Chondrocyte (in vitro differentiated cells): Measurements from ENCODE around the gene PLXNC1. TPM values are rescaled to one million over a fixed set of nuclear protein-coding genes. Genes with fewer than 3 reads are reported as not detected.

Experiments
- DNase-seq: peaks from one replicate; pipeline ENCODE4 v3.0.0; 2021; ENCODE audit warnings: mixed read lengths, low spot score
- H3K27ac Mint-ChIP-seq: one replicate; pipeline ENCODE4 v1.8.0; 2021; ENCODE audit warnings: mild to moderate bottlenecking, moderate library complexity, mixed read lengths; ENCODE audit not compliant: unreplicated experiment
- H3K27me3 Mint-ChIP-seq: 2 replicates; pipeline ENCODE4 v1.8.0; 2021; ENCODE audit warnings: low read depth, mixed read lengths
- H3K36me3 Mint-ChIP-seq: 2 replicates; pipeline ENCODE4 v1.8.0; 2021; ENCODE audit warnings: low read depth, mixed read lengths
- H3K4me1 Mint-ChIP-seq: 2 replicates; pipeline ENCODE4 v1.8.0; 2021; ENCODE audit warnings: low read depth, mild to moderate bottlenecking, mixed read lengths
- H3K4me3 Mint-ChIP-seq: one replicate; pipeline ENCODE4 v1.8.0; 2021; ENCODE audit warnings: mild to moderate bottlenecking, moderate library complexity, mixed read lengths; ENCODE audit not compliant: unreplicated experiment
- H3K9me3 Mint-ChIP-seq: 2 replicates; pipeline ENCODE4 v1.8.0; 2021; ENCODE audit warnings: low read depth, mixed read lengths
- total RNA-seq: library from RNA; stranded (reverse); gene quantifications from 3 replicates; pipeline ENCODE4 v1.2.1, GENCODE V29; 2021
- TF ChIP-seq, protein P1 (sequence below): fragments of 200-600 bp; sonication (generic); IDR thresholded peaks from 2 replicates; pipeline ENCODE4 v1.5.0; 2021; ENCODE audit warnings: antibody characterized with exemption, mild to moderate bottlenecking, moderate library complexity

Gene PLXNC1
- total RNA-seq, 1 donor from 2014 or later, result 0.67 TPM

DNA sequence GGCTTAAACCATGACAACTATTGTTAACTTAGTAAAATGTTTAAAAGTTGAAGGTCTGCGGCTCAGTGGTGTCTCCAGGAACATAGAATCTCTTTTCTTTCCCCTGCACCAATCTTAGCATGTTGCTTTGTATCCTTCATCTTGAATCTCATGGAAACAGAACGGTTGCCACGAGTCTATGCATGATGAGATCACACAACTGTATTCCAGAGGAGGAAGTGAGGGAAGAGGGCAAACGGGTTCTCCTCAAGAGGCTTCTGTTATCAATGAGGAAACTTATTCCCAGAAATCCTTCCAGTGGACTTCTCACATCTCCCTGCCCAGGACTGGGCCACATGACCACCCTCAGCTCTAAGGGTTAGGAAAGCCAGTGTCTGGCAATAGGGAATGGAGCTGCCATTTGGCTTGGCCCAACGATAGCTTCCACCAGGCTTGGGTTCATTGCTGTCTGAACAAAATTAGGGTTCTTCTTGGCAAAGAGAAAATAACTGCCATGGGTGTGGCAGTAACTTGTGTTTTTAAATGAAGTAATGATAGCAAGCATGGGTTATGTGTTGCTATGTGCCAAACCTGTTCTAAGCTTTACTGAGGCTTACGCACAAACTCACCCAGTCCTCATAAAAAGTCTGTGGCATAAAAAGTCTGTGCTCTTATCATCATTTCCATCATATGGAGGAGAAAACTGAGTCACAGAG is 17.4 kb downstream of the PLXNC1 start:
- Mint-ChIP-seq H3K27me3 (peaks cover 23% of the 10 kb centered on the region), H3K4me1 (peaks cover 10% of the 10 kb centered on the region), H3K9me3 (no peaks in the 10 kb centered on the region), H3K4me3 (no peak overlapping the region), H3K36me3 (no peaks in the 10 kb centered on the region), H3K27ac (no peak overlapping the region)
- DNase-seq, result no peak
- TF ChIP-seq, protein P1, sequence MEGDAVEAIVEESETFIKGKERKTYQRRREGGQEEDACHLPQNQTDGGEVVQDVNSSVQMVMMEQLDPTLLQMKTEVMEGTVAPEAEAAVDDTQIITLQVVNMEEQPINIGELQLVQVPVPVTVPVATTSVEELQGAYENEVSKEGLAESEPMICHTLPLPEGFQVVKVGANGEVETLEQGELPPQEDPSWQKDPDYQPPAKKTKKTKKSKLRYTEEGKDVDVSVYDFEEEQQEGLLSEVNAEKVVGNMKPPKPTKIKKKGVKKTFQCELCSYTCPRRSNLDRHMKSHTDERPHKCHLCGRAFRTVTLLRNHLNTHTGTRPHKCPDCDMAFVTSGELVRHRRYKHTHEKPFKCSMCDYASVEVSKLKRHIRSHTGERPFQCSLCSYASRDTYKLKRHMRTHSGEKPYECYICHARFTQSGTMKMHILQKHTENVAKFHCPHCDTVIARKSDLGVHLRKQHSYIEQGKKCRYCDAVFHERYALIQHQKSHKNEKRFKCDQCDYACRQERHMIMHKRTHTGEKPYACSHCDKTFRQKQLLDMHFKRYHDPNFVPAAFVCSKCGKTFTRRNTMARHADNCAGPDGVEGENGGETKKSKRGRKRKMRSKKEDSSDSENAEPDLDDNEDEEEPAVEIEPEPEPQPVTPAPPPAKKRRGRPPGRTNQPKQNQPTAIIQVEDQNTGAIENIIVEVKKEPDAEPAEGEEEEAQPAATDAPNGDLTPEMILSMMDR, result no peak

DNA sequence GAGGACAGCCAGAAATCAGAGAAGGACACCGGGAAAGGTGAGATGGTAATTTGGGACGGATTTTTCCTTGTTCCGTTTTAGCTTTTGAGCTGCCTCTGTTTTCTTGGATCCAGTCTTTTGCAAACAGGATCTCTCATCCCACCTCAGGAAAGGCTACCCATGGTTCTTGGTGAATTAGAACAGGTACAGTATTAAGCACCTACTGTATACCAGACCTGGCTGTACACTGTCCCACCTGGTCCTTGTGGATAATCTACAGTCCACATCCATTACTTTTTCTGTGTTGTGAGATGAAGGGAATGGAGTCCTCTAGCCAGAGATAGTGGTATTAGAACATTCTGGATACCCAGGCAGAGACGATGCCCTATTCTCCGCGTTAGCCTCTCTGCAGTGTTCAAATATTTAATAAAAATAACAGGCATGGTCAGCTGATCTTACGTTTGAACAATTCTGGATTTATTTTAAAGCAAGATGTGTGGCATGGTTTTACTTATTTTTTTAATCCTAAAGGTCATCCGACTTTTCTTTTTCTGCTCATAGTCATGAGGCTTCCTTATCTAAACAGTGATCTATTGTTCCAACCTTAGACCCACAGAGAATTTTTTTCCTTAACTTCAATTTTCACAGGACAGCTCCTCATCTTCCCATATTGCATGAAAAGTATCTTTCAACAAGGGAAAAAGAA is 18.8 kb downstream of the PLXNC1 start:
- Mint-ChIP-seq H3K9me3 (no peaks in the 10 kb centered on the region), H3K4me3 (no peak overlapping the region), H3K27ac (no peak overlapping the region), H3K36me3 (no peaks in the 10 kb centered on the region), H3K4me1 (peaks cover 20% of the 10 kb centered on the region), H3K27me3 (peaks cover 23% of the 10 kb centered on the region)
- TF ChIP-seq, protein P1, result no peak
- no peak for DNase-seq

DNA sequence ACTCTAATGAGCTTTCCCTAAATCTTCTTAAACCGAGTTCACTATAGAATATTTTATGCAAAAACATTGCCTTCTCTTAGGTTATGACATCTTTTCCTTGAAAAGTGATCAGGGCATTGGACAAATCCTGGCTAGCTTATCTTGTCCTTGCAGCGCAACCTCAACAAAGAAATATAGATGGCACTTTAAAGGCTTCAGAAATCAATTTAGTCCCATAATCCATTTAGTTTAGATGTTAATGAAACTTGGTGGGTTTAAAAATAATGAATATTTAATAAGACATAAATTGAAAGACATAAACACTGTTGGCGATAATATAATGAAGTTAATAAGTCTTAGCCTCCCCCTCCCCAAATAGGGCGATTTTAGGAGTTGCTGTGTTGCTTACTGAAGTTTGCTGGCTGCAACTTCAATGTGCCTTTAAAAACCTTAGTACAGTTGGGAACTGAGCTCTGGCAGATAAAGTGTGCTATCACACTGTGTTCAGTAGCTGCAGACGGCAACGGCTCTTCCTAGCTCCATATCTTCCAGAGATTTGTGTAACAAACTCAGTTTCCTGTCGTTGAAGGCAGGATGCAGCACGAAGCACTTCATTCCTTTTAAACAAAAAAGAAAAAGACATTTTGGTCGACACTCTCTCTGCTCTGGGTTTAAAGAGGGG is 19.5 kb downstream of the PLXNC1 start:
- no peaks in the 10 kb centered on the region for H3K9me3 Mint-ChIP-seq
- peaks cover 21% of the 10 kb centered on the region for H3K27me3 Mint-ChIP-seq
- TF ChIP-seq, protein P1, result no peak
- H3K36me3 Mint-ChIP-seq, result no peaks in the 10 kb centered on the region
- H3K4me3 Mint-ChIP-seq, result no peak overlapping the region
- no peak overlapping the region for H3K27ac Mint-ChIP-seq
- no peak for DNase-seq
- H3K4me1 Mint-ChIP-seq, result peaks cover 23% of the 10 kb centered on the region

DNA sequence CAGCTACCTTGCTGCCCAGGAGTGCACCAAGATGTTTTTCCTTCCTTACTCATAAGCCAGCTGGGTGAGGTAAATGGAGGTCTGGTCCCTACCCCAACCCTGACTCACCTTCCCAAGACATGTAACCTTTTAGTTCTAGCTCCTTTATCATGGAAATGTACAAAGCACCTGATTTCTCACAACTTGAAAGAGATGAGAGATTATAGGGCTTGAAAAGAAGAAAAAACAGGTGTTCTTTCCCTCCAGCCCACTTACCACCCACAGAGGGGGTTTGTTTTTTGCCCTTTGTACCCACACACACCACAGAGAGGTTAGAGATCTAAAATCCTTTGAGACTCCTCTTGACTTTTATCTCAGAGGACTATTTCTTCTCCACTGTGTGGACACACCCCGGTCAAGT is 21.1 kb downstream of the PLXNC1 start:
- H3K4me3 Mint-ChIP-seq, result no peak overlapping the region
- no peaks in the 10 kb centered on the region for H3K36me3 Mint-ChIP-seq
- DNase-seq, result no peak
- H3K27ac Mint-ChIP-seq, result no peak overlapping the region
- TF ChIP-seq, protein P1, result no peak
- H3K27me3 Mint-ChIP-seq, result peaks cover 21% of the 10 kb centered on the region
- peaks cover 33% of the 10 kb centered on the region for H3K4me1 Mint-ChIP-seq
- H3K9me3 Mint-ChIP-seq, result no peaks in the 10 kb centered on the region

DNA sequence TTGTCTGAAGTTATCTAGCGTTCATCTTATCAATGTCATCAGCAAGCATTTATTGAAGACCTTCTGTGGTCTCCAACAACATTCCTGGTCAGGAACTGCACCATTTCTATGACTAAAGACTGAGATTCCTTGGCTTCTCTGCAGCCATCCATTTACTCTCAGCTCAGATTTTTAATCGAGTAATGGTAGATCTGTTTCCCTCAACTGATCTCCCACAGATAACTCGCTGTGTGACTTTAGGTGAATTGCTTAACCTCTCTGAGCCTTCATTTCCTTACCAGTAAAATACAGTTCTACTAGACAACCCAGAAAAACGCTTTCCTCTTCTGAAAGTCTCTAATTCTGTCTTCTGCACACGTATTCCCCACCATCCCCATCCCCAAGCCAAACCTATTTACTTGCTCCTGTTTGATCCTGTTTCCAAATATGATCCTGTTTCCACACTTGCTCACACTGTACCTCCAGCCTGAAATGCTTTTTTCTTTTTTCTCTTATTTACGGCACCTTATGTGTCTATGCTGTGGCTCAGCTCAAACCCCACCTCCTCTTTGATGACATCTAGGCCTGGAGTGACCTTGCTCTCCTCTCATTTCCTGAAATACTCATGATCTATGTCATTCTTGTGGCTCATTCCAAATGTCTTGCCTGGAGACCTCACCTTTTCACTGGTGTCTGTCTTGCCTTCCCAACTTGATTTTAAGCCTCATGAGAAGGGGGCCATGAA is 21.8 kb downstream of the PLXNC1 start:
- Mint-ChIP-seq H3K27ac (no peak overlapping the region), H3K27me3 (peaks cover 16% of the 10 kb centered on the region), H3K4me3 (no peak overlapping the region), H3K4me1 (peaks cover 30% of the 10 kb centered on the region), H3K36me3 (no peaks in the 10 kb centered on the region), H3K9me3 (no peaks in the 10 kb centered on the region)
- no peak for DNase-seq
- TF ChIP-seq, protein P1, result no peak
